Astrocyte of the hippocampus (primary cell): Measurements from ENCODE around the gene PRR19.

Experiments
- DNase-seq: peaks from one replicate; pipeline ENCODE4 v3.0.0; 2011; ENCODE audit warnings: low read depth, low spot score

The PRR19 gene

GRCh38 chr19:42282819-42283187, 19.1 kb upstream of the PRR19 start:
- no peak for DNase-seq

GRCh38 chr19:42283188-42284065, 18.5 kb upstream of the PRR19 start:
- DNase-seq, result peak; percentile 99

- DNase-seq, result peak; percentile 94
These were observed 17.8 kb upstream of the PRR19 start for GRCh38 chr19:42284066-42284501.

GRCh38 chr19:42284591-42285341, 17.2 kb upstream of the PRR19 start:
- DNase-seq, result peak; percentile 44

- DNase-seq, result no peak
These were observed 16.4 kb upstream of the PRR19 start for GRCh38 chr19:42285541-42285941.

GRCh38 chr19:42285988-42286348, 16.0 kb upstream of the PRR19 start:
- DNase-seq, result no peak

GRCh38 chr19:42286349-42287016, 15.4 kb upstream of the PRR19 start:
- DNase-seq, result peak; percentile 68

GRCh38 chr19:42287017-42287826, 14.7 kb upstream of the PRR19 start:
- no peak for DNase-seq

- no peak for DNase-seq
These were observed 14.2 kb upstream of the PRR19 start for GRCh38 chr19:42287827-42288107.

GRCh38 chr19:42288387-42288786, 13.5 kb upstream of the PRR19 start:
- no peak for DNase-seq

- DNase-seq, result no peak
These were observed 12.9 kb upstream of the PRR19 start for GRCh38 chr19:42288881-42289555.

- DNase-seq, result no peak
These were observed 12.3 kb upstream of the PRR19 start for GRCh38 chr19:42289556-42290041.

GRCh38 chr19:42290136-42290522, 11.8 kb upstream of the PRR19 start:
- no peak for DNase-seq

GRCh38 chr19:42290523-42291434, 11.2 kb upstream of the PRR19 start:
- DNase-seq, result no peak

GRCh38 chr19:42291435-42291810, 10.5 kb upstream of the PRR19 start:
- DNase-seq, result no peak

GRCh38 chr19:42292042-42292960, 9.6 kb upstream of the PRR19 start:
- no peak for DNase-seq

GRCh38 chr19:42292963-42293362, 9.0 kb upstream of the PRR19 start:
- no peak for DNase-seq

GRCh38 chr19:42293540-42293939, 8.4 kb upstream of the PRR19 start:
- no peak for DNase-seq

GRCh38 chr19:42293948-42294347, 8.0 kb upstream of the PRR19 start:
- DNase-seq, result no peak
